Measurements from ENCODE around the gene NGFR. TPM values are rescaled to one million over a fixed set of nuclear protein-coding genes. Genes with fewer than 3 reads are reported as not detected.

The NGFR gene
- polyA plus RNA-seq, 1 donor: 20.4 TPM

DNA sequence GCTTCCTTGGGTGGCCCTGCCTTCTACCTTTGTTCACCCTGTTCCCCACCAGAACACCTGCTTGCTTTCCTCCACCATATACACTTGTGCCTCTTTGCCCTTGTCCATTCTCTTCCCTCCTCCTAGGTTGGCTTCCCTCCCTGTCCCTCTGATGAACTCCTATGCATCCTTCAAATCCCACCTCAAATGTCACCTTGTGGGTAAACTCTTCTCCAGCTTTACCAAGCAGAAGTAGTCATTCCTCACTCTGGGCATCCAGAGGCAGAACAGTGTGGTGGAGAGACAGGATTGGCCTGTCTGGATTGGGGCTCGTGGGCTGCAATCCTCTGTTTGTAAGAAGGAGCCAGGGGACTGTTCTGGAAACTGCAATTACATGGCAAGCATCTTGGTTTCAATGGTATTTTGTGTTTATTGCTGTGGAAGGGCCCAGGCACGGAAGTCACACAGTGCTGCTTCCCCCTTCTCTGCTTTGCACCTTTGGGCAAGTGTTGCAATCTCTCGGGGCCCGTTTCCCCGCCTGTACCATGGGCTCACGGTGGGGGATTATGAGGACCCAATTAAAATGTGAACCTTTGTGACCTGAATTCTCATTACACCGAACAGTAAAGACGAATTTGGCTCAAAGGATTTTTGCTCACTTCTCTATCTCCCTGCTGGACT lies 58.7 kb downstream of the NGFR start:
- Histone ChIP-seq H3K27me3 (ENCODE audit: control insufficient read depth, insufficient read depth, low read length) (peaks cover 5% of the 10 kb centered on the region), H3K27ac (ENCODE audit: low read length) (no peak overlapping the region), H3K4me3 (ENCODE audit: low read length) (no peak overlapping the region), H3K9me3 (ENCODE audit: control insufficient read depth, low read depth, low read length) (no peaks in the 10 kb centered on the region), H3K36me3 (ENCODE audit: control insufficient read depth, insufficient read depth, low read length) (no peaks in the 10 kb centered on the region), H3K4me1 (ENCODE audit: control insufficient read depth, insufficient read depth, low read length) (peaks cover 2% of the 10 kb centered on the region)
- no peak for DNase-seq
- 80% methylated on average over 1 of the region's 8 CpGs for WGBS (ENCODE audit: insufficient coverage, low lambda C conversion rate)

GRCh38 chr17:49554694-49555494 lies 59.8 kb downstream of the NGFR start:
- Histone ChIP-seq H3K27ac (ENCODE audit: low read length) (no peak overlapping the region), H3K9me3 (ENCODE audit: control insufficient read depth, low read depth, low read length) (no peaks in the 10 kb centered on the region), H3K27me3 (ENCODE audit: control insufficient read depth, insufficient read depth, low read length) (peaks cover 7% of the 10 kb centered on the region), H3K4me3 (ENCODE audit: low read length) (no peak overlapping the region), H3K4me1 (ENCODE audit: control insufficient read depth, insufficient read depth, low read length) (peaks cover 2% of the 10 kb centered on the region), H3K36me3 (ENCODE audit: control insufficient read depth, insufficient read depth, low read length) (no peaks in the 10 kb centered on the region)
- DNase-seq: no peak
- 67% methylated on average over 2 of the region's 14 CpGs for WGBS (ENCODE audit: insufficient coverage, low lambda C conversion rate)

DNA sequence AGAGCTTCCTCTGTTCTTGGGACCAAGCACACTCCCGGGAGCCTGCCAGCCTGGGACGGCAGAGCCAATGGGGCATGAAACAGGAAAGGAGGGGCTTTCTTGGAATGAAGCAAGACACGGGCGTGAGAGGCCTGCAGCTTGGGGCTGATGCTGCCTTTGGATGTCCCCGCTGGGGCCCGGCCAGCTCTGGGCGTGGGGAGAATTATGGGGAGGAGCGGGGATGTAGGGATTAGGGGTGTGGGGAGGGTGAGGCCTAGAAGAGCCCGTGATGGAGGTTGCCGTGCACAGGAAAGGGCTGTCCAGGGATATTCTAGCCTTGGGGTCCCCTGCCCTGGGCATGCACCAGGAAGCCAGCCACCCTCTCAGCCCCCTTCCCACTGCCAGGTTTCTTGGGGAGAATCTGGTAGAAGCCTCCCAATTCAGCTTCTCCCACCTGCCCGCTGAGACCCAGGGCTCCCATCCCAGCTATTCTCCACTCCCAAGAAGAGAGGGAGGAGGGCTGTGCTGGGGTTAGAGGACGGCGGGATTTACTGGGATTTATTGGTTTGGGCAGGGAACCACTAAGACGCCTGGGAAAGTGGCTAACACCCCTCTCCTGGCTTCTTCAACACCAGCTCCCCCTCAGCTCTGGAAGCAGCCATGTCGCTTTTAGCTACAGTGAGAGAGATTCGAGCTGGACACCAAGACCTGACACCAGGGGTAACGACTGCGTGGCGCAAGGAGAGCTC lies 60.6 kb downstream of the NGFR start:
- no CpG with 5 or more reads among the region's 19 CpGs for WGBS (ENCODE audit: insufficient coverage, low lambda C conversion rate)
- no peak for DNase-seq
- Histone ChIP-seq H3K27me3 (ENCODE audit: control insufficient read depth, insufficient read depth, low read length) (peaks cover 7% of the 10 kb centered on the region), H3K36me3 (ENCODE audit: control insufficient read depth, insufficient read depth, low read length) (no peaks in the 10 kb centered on the region), H3K4me1 (ENCODE audit: control insufficient read depth, insufficient read depth, low read length) (peaks cover 2% of the 10 kb centered on the region), H3K9me3 (ENCODE audit: control insufficient read depth, low read depth, low read length) (no peaks in the 10 kb centered on the region), H3K4me3 (ENCODE audit: low read length) (no peak overlapping the region), H3K27ac (ENCODE audit: low read length) (no peak overlapping the region)

DNA sequence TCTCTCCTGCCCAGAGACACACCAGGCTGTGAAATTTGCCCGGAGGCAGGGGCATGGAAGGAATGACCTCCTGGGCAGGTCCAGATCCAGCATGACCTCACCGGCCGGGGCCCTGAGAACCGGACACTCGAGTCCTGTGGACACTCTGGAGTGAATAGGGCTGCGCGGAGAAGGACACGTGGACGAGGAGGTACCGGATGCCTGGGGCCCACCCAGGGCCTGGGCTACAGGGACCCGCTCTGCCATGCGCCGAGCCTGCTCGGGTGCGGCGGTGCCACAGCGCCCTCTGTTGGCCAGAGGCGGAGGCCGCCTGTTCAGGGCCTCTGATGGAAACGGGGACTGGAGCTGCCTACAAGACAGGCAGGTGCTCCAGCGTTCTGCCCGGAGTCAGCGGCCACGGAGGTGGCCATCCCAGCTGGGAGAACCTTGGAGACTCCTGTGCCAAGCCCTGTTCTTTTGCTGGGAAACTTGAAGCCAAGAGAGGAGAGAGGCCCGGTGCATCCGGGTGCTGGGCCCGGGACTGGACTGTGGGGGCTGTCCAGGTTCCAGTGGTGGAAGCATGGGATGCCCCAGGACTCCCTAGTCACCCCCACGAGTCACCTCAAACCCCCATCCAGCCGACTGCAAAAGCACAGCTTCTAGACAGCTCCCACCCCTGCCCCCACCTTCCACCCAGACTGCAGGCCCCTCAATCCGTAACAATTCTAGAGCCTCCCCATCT lies 61.3 kb downstream of the NGFR start:
- no peaks in the 10 kb centered on the region for H3K36me3 ChIP-seq (ENCODE audit: control insufficient read depth, insufficient read depth, low read length)
- H3K4me3 ChIP-seq (ENCODE audit: low read length): no peak overlapping the region
- H3K27ac ChIP-seq (ENCODE audit: low read length): no peak overlapping the region
- no CpG with 5 or more reads among the region's 30 CpGs for WGBS (ENCODE audit: insufficient coverage, low lambda C conversion rate)
- peaks cover 2% of the 10 kb centered on the region for H3K4me1 ChIP-seq (ENCODE audit: control insufficient read depth, insufficient read depth, low read length)
- peak; percentile 54 to 57 for DNase-seq
- H3K9me3 ChIP-seq (ENCODE audit: control insufficient read depth, low read depth, low read length): no peaks in the 10 kb centered on the region
- peaks cover 7% of the 10 kb centered on the region for H3K27me3 ChIP-seq (ENCODE audit: control insufficient read depth, insufficient read depth, low read length)

GRCh38 chr17:49557312-49558024 lies 62.4 kb downstream of the NGFR start:
- no peak for DNase-seq
- 40% methylated on average over 1 of the region's 9 CpGs for WGBS (ENCODE audit: insufficient coverage, low lambda C conversion rate)
- Histone ChIP-seq H3K36me3 (ENCODE audit: control insufficient read depth, insufficient read depth, low read length) (no peaks in the 10 kb centered on the region), H3K27ac (ENCODE audit: low read length) (no peak overlapping the region), H3K9me3 (ENCODE audit: control insufficient read depth, low read depth, low read length) (no peaks in the 10 kb centered on the region), H3K27me3 (ENCODE audit: control insufficient read depth, insufficient read depth, low read length) (peaks cover 7% of the 10 kb centered on the region), H3K4me1 (ENCODE audit: control insufficient read depth, insufficient read depth, low read length) (peaks cover 2% of the 10 kb centered on the region), H3K4me3 (ENCODE audit: low read length) (no peak overlapping the region)

Other genes starting within 250 kb of the NGFR start
- gene ZNF652, start 133.0 kb upstream of the NGFR start, polyA plus RNA-seq: 20.1 TPM
- 160 TPM for gene PHB1, start 80.4 kb upstream of the NGFR start, polyA plus RNA-seq
- 0.52 TPM for gene NXPH3, start 80.6 kb downstream of the NGFR start, polyA plus RNA-seq
- gene SPOP, start 182.8 kb downstream of the NGFR start, polyA plus RNA-seq: 54.3 TPM
- gene SLC35B1, start 212.7 kb downstream of the NGFR start, polyA plus RNA-seq: 61.2 TPM

All from large intestine (tissue), 3 donors.